ENCODE measurements around the gene AOPEP.

GRCh38 chr9:94938384-94938783, 211.9 kb downstream of the AOPEP start:
- TF ChIP-seq CTCF (IDR thresholded peaks at IDR 0.05) (no peak), EZH2 (IDR thresholded peaks at IDR 0.05) (no peak), EZH2phosphoT487 (IDR thresholded peaks at IDR 0.05) (no peak)
